Activated CD4-positive, alpha-beta T cell treated with anti-CD3 and anti-CD28 coated beads, Interleukin-2, amount 50 U/mL, for 24 hours (primary cell): ENCODE measurements around the gene ALDH1L1.

ENCODE experiments used
- DNase-seq, 2 donors: peaks; one replicate each; pipeline ENCODE4 v3.0.0-alpha.2; 2020; ENCODE audit warnings: low read depth in 1 of 2, low spot score in 1 of 2

The ALDH1L1 gene

GRCh38 chr3:126056681-126057500 is 123.5 kb downstream of the ALDH1L1 start:
- no peak for DNase-seq

GRCh38 chr3:126056088-126056487 is 124.3 kb downstream of the ALDH1L1 start:
- no peak for DNase-seq

GRCh38 chr3:126054870-126055269 is 125.5 kb downstream of the ALDH1L1 start:
- no peak for DNase-seq

GRCh38 chr3:126053949-126054569 is 126.3 kb downstream of the ALDH1L1 start:
- no peak for DNase-seq
